Calu3 (cell line): ENCODE measurements around the gene UQCRHL. TPM values are rescaled to one million over a fixed set of nuclear protein-coding genes. Genes with fewer than 3 reads are reported as not detected.

Source experiments
- BruUV-seq: library from RNA; stranded (reverse); fragments of 400-500 nt; replicated peaks from 2 replicates; lab custom pipeline; 2021; lab: Mats Ljungman, UMichigan
- CTCF ChIA-PET: fragments of 300-600 bp; sonication (Branson Sonifier 250); formaldehyde crosslinking; loops from one replicate; lab custom pipeline; 2022; ENCODE audit warnings: antibody characterized with exemption; lab: Charles Lee
- DNase-seq: peaks from one replicate; pipeline ENCODE4 v3.0.0; 2022
- H3K27ac Mint-ChIP-seq: one replicate; pipeline ENCODE4 v1.8.0; 2022; ENCODE audit warnings: mixed read lengths; ENCODE audit not compliant: unreplicated experiment
- H3K27me3 Mint-ChIP-seq: one replicate; pipeline ENCODE4 v1.8.0; 2022; ENCODE audit warnings: mixed read lengths; ENCODE audit not compliant: unreplicated experiment
- H3K36me3 Mint-ChIP-seq: one replicate; pipeline ENCODE4 v1.8.0; 2022; ENCODE audit warnings: mild to moderate bottlenecking, moderate library complexity, mixed read lengths; ENCODE audit not compliant: insufficient read depth, unreplicated experiment
- H3K4me1 Mint-ChIP-seq: one replicate; pipeline ENCODE4 v1.8.0; 2022; ENCODE audit warnings: mild to moderate bottlenecking, low read depth, mixed read lengths; ENCODE audit not compliant: unreplicated experiment
- H3K4me3 Mint-ChIP-seq: one replicate; pipeline ENCODE4 v1.8.0; 2022; ENCODE audit warnings: mild to moderate bottlenecking, low read depth, moderate library complexity, mixed read lengths; ENCODE audit not compliant: unreplicated experiment
- H3K9me3 Mint-ChIP-seq: one replicate; pipeline ENCODE4 v1.8.0; 2022; ENCODE audit warnings: low read depth, mixed read lengths; ENCODE audit not compliant: unreplicated experiment
- intact Hi-C: fragments of 100-400 bp; cut with micrococcal nuclease; formaldehyde crosslinking; loops from one replicate; pipeline ENCODE4 v1.10.0; 2022; ENCODE audit not compliant: unreplicated experiment
- total RNA-seq: library from RNA; stranded (reverse); gene quantifications from 2 replicates; pipeline ENCODE4 v1.2.3, GENCODE V29; 2022
- TF ChIP-seq, protein P1 (sequence below): fragments of 200-600 bp; IDR thresholded peaks from one replicate; pipeline ENCODE4 v1.8.0; 2022; ENCODE audit warnings: antibody characterized with exemption; ENCODE audit not compliant: unreplicated experiment

UQCRHL gene
- total RNA-seq, 1 experiment from 2014 or later: 3.6 TPM

DNA sequence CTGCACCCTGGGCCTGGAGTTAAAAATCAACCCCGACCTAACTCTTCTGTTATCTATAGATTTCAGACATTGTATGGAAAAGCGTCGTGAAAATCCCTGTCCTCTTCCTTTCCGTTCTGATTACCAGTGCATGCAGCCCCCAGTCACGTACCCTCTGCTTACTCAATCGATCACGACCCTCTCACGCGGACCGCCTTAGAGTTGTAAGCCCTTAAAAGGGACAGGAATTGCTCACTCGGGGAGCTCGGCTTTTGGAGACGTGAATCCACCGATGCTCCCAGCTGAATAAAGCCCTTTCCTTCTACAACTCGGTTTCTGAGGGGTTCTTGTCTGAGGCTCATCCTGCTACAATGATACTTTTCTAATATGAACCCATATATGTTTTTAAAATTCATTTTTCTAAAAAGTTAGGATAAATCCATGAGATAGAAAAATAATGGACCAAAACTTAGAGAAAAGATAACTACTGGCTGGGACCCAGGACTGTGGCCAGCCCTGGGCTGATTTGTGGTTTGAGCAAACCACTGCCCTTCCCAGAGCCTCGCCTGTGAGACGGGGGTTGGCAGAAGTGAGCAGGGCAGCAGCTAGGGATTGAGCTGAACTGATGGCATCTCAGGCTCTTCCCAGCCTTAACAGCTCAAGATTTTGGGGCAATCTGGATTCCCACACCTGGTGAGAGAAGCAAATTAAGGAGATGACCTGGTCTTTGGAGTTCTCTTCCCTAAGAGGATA lies 5.0 kb downstream of the UQCRHL start:
- TF ChIP-seq, protein P1, sequence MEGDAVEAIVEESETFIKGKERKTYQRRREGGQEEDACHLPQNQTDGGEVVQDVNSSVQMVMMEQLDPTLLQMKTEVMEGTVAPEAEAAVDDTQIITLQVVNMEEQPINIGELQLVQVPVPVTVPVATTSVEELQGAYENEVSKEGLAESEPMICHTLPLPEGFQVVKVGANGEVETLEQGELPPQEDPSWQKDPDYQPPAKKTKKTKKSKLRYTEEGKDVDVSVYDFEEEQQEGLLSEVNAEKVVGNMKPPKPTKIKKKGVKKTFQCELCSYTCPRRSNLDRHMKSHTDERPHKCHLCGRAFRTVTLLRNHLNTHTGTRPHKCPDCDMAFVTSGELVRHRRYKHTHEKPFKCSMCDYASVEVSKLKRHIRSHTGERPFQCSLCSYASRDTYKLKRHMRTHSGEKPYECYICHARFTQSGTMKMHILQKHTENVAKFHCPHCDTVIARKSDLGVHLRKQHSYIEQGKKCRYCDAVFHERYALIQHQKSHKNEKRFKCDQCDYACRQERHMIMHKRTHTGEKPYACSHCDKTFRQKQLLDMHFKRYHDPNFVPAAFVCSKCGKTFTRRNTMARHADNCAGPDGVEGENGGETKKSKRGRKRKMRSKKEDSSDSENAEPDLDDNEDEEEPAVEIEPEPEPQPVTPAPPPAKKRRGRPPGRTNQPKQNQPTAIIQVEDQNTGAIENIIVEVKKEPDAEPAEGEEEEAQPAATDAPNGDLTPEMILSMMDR: no peak
- intact Hi-C loops: no loop called here
- no peaks in the 10 kb centered on the region for H3K9me3 Mint-ChIP-seq
- no peak overlapping the region for H3K4me3 Mint-ChIP-seq
- no TSS peak for BruUV-seq
- CTCF ChIA-PET: interaction anchor here (3.1 kb wide), 1 partner anchor 13 kb away, joined by 8 read pairs; no protein-coding TSS in a partner anchor
- H3K27ac Mint-ChIP-seq: no peak overlapping the region
- peaks cover 36% of the 10 kb centered on the region for H3K36me3 Mint-ChIP-seq
- DNase-seq: no peak
- H3K4me1 Mint-ChIP-seq: peaks cover 45% of the 10 kb centered on the region
- no peaks in the 10 kb centered on the region for H3K27me3 Mint-ChIP-seq

DNA sequence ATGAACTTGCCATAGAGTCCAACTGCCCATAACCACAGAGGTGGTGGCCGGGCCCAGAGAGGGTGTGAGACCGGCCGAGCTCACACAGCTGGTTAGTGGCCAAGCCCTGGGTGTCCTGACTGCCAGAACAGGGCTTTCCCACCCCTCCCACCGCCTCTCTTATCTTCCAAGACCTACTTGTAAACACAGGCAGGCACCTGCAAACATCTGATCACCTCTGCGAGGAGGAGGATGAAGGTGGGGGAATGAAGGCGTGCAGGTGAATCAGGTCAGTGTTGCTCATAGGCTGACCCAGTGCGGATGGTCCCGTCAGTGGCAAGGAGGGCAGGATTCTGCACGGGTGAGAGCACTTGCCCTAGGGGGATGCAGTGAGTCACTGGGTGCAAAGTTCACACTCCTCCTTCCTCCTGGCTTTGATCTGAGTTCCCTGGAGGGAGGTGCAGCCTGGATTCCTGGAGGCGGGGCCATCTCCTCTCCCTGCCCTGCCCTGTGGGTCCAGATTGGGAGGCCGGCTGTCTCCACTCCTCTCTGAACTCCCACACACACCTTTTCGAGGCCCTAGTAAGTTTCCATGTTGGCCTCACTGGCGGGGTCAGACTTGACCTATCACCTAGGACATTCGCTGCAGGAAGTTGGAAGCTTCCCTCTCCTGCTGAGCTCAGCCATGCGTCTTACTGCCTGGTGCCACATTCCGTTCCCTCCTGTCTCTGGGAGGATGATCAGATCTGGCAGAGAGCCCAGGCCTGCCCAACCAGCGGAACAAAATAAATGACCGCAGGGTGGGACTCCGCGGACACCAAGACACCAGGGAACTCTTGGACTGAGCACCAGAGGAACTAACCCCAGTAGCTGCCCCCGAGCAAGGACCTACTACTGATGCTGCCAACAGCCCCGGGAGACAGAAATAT lies 7.3 kb downstream of the UQCRHL start:
- H3K36me3 Mint-ChIP-seq: peaks cover 51% of the 10 kb centered on the region
- peaks cover 58% of the 10 kb centered on the region for H3K4me1 Mint-ChIP-seq
- intact Hi-C loops: loop anchor here (5.0 to 10.0 kb wide), 2 partner anchors 47 to 115 kb away; partner anchors contain the start of gene SPEN

DNA sequence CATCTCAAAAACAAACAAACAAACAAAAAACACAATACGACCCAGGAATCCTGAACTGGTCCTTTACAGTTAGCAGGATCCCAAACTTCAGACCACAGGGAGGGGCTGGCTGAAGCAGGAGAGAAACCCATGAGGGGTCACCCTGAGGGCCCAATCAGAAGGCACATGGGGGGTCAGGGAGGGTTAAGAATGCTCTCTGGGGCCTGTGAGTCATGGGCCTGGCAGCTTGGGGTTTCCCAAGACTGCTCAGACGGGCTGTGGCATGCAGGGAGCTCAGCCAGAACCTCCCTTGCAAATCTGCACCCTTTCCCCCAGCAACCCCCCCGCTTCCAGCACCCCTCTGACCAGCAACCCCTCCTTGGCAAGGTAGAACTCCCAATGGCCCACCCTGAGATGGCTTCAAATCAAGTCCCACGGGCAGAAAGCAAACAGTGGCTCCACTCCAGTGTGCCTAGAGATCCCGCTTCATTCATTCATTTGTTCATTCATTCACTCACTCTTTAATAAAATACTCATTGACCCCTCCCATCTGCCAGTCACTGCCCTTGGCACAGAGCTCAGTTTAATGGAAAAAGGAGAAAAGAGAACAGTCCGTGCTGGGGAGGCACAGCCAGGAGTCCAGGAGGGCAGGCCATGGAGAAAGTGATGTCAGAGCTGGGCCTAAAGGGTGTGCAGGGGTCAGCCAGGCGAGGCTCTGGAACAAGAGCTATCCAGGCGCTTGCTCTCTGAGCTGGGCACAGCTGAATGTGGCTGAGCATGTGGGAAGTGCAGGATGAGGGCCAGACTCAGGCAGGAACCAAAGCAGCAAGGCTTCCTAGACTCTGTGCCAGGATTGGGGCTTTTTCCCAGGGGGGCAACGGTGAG lies 8.2 kb downstream of the UQCRHL start:
- H3K4me3 Mint-ChIP-seq: peak overlapping the region; percentile 70
- DNase-seq: peak; percentile 84
- peaks cover 58% of the 10 kb centered on the region for H3K4me1 Mint-ChIP-seq
- peak overlapping the region; percentile 99 for H3K27ac Mint-ChIP-seq
- intact Hi-C loops: loop anchor here (5.0 to 10.0 kb wide), 2 partner anchors 48 to 116 kb away; partner anchors contain the start of gene SPEN
- BruUV-seq: TSS peak; percentile 55
- CTCF ChIA-PET: interaction anchor here (0.5 to 3.1 kb wide), 4 partner anchors 16 to 165 kb away, joined by 3 to 10 read pairs (median 6); no protein-coding TSS in a partner anchor
- H3K36me3 Mint-ChIP-seq: peaks cover 54% of the 10 kb centered on the region
- H3K27me3 Mint-ChIP-seq: no peaks in the 10 kb centered on the region
- TF ChIP-seq, protein P1: no peak
- no peaks in the 10 kb centered on the region for H3K9me3 Mint-ChIP-seq

More for the DNA sequence above, 7.3 kb downstream of the UQCRHL start:
- Mint-ChIP-seq H3K27me3 (no peaks in the 10 kb centered on the region), H3K9me3 (no peaks in the 10 kb centered on the region), H3K27ac (peak overlapping the region; percentile 99), H3K4me3 (peak overlapping the region; percentile 70)
- CTCF ChIA-PET: interaction anchor here (0.6 to 3.1 kb wide), 2 partner anchors 15 to 165 kb away, joined by 4 to 8 read pairs; no protein-coding TSS in a partner anchor
- TF ChIP-seq, protein P1: no peak
- BruUV-seq: TSS peak; percentile 20
- peak; percentile 88 for DNase-seq
